Measurements from ENCODE around the gene KCNJ18. TPM values are rescaled to one million over a fixed set of nuclear protein-coding genes. Genes with fewer than 3 reads are reported as not detected.
"Not testable (repeated sequence)": the region's sequence is repeated elsewhere in the genome, so short reads cannot be mapped to it uniquely, and the experiment has no call there.

The KCNJ18 gene
- polyA plus RNA-seq (2014; cell fraction: cytosol; rRNA removed) = not detected in 2 replicates
- polyA plus RNA-seq (2014; cell fraction: nucleus; rRNA removed) = not detected in 2 replicates

DNA sequence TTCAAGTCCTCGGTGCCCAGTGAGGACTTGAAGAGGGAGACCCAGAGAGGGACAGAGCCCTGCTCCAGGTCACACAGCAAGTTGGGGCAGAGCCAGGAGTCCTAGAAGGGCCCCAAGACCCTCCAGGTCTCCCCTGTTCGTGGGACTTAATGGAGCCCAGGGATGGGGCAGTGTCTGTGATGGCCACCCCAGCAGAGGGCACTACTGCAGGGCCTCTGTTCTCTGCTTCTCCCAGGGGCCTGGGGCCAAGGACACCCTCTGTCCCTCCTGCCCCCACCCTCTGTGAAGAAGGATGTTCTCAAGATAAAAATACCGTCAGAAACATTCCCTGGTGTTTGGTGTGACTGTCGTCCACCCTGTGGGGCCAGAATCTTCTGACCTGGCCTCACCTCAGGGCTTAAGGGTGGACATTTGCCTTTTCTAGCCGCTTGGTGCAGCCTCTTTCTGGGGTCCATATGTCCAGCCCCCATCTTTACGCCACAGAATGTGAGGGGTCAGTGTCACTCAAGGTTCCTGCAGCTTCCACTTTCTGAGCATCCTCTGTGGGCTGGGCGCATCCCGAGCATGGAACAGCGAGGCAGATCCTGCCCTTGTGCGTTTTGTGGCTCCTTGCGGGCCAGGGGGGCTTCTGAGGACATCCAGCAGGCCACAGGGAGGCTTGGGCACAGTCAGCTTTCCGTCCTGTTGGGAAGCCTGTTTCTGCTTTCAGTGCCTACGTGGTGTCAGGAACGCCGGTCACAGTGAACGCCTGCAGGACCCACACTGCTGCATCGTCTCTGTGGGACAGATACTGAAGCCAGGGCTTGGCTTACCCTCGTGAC, at the start of gene KCNJ18:
Gene KCNJ18, plus strand, starts transcription at position 641 of the 821 bp plus-strand sequence. CDS start 10,264 bp downstream, outside the sequence.
- DNase-seq (ENCODE audit: low spot score) = not testable (repeated sequence)

DNA sequence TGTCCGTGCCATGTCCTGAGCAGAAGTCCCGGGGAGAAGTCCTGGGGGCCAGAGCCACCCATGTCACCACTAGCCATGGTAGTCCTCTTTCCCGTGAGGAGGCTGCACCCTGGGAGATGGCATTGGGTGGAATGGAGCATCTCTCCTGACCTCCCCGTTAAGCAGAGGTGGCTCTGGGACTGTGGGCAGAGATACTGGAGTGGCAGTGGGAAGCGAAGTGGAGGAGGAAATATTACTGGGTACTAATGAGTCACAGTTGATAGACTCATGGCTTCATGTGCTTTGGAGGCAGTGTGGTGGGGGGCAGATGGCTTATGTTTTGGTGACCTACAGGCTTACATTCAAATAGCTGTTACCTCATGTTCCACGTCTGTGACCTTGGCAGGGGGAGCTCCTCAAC, 44.2 kb upstream of the KCNJ18 start:
- DNase-seq (ENCODE audit: low spot score) = not testable (repeated sequence)

DNA sequence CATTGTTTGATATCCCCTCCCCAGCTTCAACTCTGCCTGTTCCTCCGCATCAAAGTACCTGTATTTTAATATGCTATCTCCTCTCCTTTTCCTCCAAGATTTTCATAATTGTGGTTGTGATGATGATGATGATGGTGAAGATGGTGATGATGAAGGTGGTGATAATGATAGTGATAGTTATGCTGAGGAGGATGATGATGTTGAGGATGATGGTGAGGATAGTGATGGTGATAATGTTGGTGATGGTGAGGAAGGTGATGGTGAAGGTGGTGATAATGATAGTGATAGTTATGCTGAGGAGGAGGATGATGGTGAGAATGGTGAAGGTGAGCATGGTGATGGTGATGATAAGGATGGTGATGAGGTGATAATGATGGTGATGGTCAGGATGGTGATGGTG, 42.3 kb upstream of the KCNJ18 start:
- DNase-seq (ENCODE audit: low spot score) = not testable (repeated sequence)

DNA sequence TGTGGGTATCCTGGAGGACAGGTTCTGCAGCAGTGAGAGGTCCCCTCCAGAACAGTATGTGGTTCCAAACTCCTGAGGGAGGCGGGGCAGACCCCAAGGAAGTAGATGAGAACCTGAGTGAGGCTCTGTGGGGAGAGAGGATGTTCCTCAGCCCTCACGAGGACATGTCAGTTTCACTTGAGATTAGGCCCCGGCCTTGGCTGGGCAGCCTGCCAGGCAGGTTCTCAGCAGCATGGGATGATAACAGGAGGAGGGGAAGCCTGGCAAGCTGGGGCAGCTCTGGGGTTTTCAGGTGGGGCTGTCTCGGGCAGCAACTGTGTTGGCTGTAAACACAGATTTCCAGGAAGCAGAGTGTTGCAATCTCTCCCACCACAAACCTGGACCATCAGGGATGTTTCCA, 40.3 kb upstream of the KCNJ18 start:
- not testable (repeated sequence) for DNase-seq (ENCODE audit: low spot score)

DNA sequence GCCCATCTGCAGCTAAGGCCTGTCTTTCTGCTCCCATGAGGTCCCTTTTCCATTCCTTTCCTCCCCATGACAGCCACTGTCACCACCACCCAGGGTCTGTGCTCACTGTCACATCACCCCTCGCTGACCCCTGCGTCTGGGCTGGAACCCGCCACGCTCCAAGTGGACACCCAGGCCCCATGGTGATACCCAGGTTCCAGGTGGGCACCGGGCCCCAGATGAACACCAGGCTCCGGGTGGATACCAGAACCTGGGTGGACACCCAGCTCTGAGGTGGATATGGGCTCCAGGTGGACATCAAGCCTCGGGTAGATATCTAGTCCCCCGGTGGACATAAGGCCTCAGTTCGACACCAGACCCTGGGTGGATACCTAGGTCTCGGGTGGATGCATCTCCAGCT, 39.1 kb upstream of the KCNJ18 start:
- not testable (repeated sequence) for DNase-seq (ENCODE audit: low spot score)

DNA sequence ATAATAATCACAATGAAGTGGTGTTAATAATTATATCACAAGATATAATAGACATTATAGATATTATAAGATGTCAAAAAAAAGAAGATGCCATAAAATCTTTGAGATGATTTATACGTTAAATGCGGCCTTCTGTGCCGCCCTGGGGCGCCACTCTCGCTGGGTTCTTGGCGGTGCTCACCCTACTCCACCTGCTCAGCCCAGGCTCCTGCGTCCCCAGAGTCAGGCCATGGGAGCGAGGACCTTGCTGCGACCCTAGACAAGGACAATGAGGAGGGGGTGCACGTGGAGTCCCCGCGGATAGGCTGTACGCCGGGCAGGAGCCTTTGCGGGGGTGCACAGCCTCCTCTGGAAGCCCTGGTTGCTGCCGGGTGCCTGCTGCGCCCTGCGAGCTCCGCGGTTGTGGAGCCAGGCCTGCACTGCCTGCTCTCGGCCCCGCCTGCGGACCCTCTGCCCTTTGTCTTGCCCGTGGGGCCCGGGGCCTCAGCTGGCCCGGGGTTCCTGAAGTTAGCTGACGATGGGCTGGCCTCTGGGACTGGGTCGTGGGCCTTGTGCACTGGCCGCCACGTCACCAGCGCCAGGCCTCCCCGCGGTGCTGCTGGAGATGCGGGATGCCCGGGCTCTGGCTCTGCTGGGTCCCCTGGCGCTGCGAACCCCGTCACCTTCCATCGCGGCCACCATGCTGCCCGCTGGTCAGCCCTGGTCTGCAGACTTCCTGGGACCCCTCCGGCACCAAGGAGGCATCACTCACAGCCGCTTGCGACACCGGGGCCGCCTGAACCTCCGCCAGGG, 35.6 kb upstream of the KCNJ18 start:
- DNase-seq (ENCODE audit: low spot score) = not testable (repeated sequence)

DNA sequence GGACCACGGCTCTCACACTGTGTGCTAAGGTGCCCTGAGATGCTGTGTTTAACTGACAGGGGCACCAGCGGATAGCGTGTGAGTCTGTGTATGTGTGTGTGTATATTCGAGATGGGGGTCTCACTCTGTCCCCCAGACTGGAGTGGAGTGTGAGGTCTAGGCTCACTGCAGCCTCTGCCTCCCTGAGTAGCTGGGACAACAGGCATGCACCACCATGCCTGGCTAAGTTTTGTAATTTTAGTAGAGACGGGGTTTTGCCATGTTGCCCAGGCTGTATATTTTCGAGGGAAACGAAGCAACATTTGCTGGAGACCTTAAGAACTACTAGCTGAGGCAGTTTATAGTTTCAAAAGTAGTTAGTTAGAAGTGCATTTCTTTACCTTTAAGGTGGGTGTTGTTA, 32.7 kb upstream of the KCNJ18 start:
- not testable (repeated sequence) for DNase-seq (ENCODE audit: low spot score)

DNA sequence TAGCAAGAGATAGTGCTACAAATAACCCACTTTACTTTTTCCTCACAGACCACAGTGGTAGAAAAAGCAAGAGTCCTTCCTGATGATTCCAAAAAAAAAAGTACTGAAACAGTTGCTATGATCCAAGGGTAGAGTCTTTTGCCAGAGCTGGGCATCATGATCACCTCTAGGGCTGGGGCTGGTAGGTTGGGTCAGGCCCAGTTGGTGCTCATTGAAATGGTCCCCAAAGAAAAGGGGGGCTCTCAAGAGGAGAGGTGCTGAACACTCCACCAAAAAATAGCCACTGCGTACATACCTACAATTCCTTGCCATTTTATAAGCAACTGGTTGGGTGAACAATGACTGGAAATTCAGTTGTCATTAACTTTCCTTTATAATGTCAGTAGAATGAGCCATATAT, 30.9 kb upstream of the KCNJ18 start:
- not testable (repeated sequence) for DNase-seq (ENCODE audit: low spot score)

DNA sequence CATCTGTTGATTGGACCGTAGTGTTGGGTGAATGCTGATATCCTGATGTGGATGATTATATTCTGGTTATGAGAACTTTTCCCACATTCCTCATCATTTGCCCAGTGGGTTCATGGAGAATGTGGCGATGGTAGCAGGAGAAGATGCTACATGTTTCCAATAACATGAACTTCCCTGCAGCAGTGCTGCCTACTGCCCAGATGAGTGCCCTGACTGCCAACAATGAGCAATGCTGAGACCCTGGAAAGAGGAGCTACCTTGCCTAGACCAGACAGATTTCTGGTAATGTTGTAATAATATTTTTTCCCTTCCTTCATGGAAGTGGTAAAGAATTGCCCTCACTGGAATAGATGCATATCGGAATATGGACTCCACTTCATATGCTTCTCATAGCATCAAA, 29.2 kb upstream of the KCNJ18 start:
- not testable (repeated sequence) for DNase-seq (ENCODE audit: low spot score)

DNA sequence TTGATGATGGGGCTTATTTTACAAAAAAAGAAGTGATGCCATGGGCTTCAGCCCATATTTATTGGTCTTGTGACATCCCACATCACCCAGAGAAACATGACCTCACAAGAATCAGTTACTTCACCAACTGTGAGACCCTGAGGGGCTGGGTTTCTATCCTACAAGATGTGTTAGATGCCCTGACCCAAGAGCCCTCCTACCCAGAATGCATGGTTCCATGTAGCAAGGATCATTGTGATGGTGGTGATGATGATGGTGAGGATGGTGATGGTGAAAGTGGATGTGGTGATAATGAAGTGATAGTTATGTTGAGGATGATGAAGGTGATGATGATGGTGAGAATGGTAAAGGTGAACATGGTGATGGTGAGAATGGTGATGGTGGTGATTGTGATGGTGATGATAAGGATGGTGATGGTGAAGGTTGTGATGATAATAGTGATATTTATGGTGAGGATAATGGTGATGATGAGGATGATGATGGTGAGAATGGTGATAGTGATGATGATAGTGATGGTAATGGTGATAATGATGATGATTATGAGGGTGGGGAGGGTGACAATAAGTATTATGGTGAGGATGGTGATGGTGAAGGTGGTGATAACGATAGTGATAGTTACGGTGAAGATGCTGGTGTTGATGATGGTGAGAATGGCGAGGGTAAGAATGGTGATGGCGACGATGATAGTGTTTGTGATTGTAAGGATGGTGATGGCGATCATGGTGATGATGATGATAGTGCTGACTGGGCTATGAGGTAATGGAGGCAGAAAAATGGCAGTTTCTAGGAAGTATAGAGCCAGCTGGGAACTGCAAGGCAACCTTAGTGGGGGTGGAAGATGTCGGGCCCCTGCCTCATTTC, 28.5 kb upstream of the KCNJ18 start:
- not testable (repeated sequence) for DNase-seq (ENCODE audit: low spot score)

DNA sequence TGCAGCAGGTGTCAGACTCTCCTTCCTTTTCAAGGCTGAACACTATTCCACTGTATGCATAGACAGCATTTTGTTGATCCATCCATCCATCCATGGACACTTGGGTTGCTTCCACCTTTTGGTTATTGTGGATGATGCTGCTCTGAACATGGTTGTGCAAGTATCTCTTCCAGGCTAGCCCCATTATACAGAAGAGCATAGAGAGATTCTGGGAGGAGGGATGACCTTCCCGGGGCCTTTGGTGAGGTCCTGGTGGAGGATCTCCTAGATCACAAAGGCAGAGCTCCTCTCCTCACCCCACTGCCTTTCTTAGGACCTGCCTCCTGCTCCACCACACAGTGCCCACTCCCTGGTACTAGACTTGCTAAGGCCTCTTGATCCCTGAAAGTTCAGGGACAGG, 27.2 kb upstream of the KCNJ18 start:
- DNase-seq (ENCODE audit: low spot score) = not testable (repeated sequence)

DNA sequence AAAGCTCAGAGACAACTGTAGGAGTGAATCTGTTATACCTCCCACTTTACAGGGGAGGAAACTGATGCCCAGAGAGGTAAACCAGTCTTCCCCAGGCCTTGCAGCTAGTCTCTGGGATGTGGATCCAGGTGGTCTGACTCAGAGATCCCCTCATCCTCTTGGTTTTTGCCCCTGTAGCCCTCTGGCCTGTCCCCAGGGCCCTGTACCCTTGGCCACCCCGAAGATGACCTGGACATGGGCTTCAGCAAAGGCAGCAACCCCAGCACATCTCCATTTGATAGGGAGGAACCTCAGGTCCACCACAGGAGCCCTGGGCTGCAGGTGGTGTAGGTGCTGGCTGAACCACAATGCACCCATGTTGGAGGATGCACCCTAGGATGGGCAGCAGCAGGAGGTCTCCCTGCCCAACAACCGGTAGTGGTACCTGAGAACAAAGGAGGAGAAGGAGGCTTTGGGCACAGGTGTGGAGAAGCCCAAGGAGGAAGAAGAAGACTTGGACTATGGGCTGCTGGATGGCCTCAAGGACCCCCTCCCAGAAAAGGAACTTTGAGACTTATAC, 26.3 kb upstream of the KCNJ18 start:
- not testable (repeated sequence) for DNase-seq (ENCODE audit: low spot score)

DNA sequence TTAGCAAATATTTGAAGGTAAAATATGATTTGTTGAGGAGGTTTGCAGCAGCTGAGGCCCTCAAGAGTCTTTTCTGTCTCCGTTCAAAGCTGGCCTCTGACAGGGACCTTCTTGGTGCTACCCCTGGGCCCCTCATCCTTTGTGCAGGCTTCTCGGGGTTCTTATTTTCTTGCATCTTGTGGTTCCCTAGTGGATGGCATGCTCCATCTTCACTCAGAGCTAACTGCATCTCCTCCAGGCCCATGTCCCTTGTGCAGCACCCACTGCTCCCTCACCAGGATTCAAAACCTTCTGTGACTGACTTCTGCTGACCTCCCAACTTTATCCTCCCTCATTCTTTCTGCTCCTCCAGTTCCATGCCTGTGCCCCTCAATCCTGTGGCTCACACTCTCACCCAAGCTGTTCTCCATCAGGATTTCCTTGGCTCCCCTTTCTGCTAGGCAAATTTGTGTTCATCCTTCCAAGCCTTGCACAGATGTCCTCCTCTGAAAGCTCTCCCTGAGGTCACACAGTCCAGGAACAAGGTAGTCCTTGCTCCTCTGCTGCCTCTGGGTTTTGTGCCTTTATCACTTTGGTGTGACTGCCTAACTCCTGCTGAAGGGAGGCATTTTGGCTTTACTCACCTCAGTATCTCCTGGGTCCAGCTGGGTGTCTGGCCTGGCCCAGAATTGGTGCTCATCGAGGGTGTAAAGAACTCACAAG, 25.5 kb upstream of the KCNJ18 start:
- DNase-seq (ENCODE audit: low spot score) = not testable (repeated sequence)

DNA sequence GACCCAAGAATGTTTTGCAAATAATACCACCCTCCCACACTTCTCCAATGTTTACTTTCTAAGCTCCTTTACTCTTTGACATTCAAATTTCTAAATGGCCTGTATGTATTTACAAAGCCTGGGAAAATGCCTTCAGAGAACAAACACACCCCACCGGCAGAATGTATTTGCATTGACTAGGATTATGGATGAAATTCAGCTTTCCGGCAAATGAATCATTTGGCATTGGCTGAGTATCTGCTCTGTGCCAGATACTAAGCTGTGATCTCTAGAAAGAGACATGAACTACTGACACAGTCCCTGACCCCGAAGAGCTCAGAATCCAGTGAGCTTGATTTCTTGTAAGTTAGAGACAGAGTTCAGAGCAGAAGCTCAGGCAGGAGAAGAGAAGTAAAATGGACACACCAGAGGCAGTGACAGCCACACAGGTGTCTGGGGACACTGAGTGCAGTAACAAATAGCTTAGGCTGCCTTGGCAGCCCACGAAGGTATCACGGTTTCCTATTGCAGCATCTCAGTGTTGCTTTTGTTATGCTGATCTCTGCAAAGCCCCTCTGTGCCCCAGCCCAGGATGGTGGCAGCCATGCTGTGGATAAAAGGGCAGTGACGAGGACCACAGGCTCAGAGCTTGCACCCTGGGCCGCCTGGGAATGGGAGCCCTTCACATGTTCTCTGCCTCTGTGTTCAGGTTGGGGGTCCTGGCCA, 24.8 kb upstream of the KCNJ18 start:
- DNase-seq (ENCODE audit: low spot score) = not testable (repeated sequence)

DNA sequence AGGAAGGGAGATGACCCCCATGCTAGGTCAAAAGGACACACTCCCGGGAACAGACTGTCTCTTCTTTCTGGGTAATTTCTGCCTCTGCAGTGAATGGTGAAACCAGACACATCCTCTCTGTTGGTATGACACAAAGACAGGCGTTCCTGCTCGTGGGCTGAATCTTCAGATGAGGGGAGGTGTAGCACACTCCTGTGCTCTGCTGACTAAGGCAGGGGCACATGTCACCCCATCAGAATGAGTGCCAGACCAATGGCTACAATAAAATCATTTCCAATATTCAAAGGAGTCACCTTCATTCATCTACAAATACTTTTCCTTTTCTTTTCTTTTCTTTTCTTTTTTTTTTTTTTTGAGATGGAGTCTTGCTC, 24.2 kb upstream of the KCNJ18 start:
- DNase-seq (ENCODE audit: low spot score) = not testable (repeated sequence)

DNA sequence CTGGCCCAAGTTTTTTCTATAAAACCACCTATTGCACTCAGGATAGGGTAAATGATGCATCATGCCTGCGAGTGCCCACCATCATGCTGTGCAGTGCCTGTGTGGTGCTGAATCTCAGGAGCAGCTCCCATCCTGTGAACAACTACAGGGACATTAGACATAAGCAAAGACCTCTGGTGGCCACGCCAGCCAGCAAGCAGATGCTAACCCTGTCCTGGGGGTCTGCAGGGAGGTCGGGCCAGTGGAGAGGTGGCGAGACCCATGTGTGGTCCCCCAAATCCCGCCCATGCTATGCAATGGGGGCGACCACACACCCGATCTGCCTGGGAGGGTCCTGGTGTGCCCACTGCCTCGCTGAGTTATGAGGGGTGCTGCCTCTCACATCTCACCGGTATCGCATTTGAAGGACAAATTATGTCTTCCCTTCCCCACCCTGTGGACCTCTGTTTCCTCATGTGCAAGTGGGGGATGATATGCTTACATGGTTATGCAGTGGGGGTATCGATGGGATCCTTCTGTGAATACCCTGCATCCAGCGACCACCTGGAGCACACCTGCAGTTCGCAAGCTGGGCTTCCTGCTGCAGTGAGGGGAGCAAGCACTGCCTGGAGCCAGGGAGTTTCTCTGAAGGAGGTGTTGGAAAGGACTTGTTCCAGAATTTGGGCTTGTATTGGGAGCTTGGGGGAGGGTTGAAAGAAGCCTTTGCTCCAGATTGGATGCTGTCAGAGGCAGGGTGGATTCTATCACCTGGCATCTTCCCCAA, 23.4 kb upstream of the KCNJ18 start:
- DNase-seq (ENCODE audit: low spot score) = not testable (repeated sequence)

DNA sequence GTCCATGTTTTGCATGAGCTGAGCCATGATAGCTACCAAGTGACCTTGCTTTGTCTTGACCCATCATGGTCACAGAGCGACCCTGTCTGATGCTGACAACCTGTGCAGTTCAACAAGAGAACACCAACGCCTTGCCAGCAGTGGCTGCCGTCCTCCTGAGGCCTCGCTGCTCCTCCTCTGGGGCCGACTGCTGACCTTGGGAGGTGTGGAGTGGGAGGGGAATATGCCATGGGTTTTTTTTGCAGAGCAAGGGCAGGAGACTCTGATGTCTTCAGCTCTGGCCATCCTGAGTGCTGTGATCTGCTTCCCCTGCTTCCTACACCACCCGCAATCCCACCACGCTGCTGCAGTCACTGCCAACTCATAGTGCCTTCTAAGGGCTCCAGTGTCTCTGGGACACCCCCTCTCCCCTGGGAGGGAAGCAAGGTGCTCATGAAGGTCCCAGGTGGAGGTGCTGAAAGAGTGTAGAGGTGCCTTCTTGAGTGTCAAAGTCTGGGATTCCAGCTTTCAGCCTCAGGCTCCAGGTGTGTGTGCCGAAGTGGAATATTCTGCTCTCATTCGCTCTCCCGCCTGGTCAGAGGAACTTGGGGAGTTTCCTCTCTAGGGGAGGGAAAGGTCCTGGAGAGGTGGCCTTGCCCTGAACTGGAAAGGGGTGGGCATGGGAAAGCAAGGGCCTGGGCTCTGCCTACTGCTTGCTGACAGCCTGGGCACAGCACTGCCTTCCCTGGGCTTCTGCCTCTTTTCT, 22.5 kb upstream of the KCNJ18 start:
- DNase-seq (ENCODE audit: low spot score) = not testable (repeated sequence)
